Posterior vena cava (tissue), 2 donors: ENCODE data around the gene RPP40. TPM values are rescaled to one million over a fixed set of nuclear protein-coding genes. Genes with fewer than 3 reads are reported as not detected.
"Not testable (repeated sequence)": the region's sequence is repeated elsewhere in the genome, so short reads cannot be mapped to it uniquely, and the experiment has no call there.

ENCODE experiments used
- DNase-seq: peaks from one replicate; pipeline ENCODE4 v3.0.0-alpha.2; 2020; ENCODE audit warnings: low spot score
- intact Hi-C, 2 donors: fragments of 100-400 bp; cut with DNase I; formaldehyde crosslinking; loops; one replicate each; pipeline versions ENCODE4 v1.14.1 to v1.14.2; 2022 to 2023
- long read RNA-seq, 2 donors: library from polyadenylated mRNA; unstranded; transcript quantifications; one replicate each; pipeline ENCODE4 v2.0.0, GENCODE V29; 2020 to 2021
- total RNA-seq, 2 donors: library from RNA; stranded (reverse); fragmentation: NEBNext Ultra II Directional; extraction: Animal tissue kit (Norgen Biotek cat#: 25700); gene quantifications; one replicate each; pipeline ENCODE4 v1.2.1, GENCODE V29; 2021
- donor health status: DM: yes; HTN: yes; CAD: no.
- donor health status: DM: yes; HTN: yes; CAD: no.

The RPP40 gene, protein sequence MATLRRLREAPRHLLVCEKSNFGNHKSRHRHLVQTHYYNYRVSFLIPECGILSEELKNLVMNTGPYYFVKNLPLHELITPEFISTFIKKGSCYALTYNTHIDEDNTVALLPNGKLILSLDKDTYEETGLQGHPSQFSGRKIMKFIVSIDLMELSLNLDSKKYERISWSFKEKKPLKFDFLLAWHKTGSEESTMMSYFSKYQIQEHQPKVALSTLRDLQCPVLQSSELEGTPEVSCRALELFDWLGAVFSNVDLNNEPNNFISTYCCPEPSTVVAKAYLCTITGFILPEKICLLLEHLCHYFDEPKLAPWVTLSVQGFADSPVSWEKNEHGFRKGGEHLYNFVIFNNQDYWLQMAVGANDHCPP
- total RNA-seq, result 1 to 10 TPM; 4.7 to 5.0 TPM
- long read RNA-seq, donor 1, partial matches to known transcripts, result 0 of 1 reads
- long read RNA-seq, donor 1, other reads (novel, unspliced or antisense), result 0 of 1 reads
- long read RNA-seq, donor 2, transcript RPP40-202 (8 exons, 1,483 nt), result major isoform, 15 of 20 reads
- long read RNA-seq, donor 2, partial matches to known transcripts, result 0 of 20 reads
- long read RNA-seq, donor 2, other reads (novel, unspliced or antisense), result 1 of 20 reads

DNA sequence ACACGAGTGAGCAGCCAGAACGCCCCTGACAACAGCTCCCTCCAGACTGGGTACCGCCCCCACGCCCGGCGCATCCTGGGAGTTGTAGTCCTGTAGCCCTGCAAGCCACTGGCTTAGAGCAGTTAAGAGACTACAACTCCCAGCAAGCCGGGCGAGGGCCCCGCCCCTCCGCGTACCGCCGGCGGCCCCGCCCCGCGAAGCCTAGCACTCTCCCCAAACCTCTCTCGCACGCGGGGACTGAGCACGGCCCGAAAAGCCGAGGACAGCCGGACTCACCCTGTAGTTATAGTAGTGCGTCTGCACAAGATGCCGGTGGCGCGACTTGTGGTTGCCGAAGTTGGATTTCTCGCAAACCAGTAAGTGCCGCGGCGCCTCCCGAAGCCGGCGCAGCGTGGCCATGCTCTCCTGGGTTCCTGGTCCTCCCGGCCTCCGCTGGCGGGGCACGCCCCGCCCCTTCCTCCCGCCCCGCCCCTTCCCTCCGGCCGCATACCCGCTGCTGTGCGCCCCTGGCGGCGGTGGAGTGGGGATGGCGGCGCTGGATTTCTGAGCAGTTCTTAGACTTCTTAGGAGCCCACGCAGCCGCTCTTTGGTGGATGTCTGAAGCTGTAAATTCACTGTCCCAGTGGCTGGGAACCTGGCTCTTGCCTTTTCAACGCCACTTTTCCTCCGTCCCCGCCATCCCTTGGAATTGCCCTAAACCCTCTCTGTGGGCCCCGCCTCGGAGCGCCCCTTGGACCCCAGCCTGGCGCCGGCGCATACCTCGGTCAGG, at the start of gene RPP40:
TSS of gene RPP40 (minus strand) at position 434 of the 769 bp plus-strand sequence. CDS start at position 399, 35 bp downstream.
- DNase-seq, result peak; percentile 99
- intact Hi-C loops, result no loop called here

DNA sequence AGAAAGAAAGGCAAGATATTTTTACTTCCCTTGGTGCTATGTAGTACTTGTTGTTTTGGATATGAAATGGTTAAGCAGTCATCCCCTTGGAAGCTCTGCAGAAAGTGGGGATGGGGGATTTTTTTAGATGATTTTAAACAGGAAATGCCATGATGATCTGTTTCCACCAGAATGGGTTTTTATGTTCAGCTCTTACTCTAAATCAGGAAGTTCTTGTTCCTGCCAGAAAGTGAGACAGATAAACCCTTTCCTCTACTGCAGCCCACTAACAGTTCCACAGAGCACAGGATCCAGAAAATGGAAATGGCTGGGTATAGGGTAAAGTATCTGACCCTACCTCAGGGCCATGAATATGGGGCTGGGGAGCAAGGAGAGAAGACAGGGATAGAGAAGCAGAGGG, 49.2 kb upstream of the RPP40 start:
- no peak for DNase-seq
- intact Hi-C loops, result no loop called here

DNA sequence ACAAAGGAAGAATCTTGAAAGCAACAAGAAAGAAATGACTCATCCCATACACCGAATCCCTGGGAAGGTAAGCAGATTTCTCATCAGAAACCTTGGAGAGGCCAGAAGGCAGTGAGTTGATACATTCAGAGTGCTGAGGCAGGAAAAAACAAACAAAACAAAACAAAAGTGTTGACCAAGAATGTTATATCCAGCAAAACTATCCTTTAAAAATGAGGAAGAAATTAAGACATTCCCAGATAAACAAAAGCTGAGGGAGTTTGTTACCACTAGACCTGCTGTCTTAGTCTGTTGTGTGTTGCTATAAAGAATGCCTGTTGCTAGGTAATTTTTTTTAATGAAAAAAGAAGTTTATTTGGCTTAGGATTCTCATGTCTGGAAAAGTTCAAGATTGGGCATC, 47.6 kb upstream of the RPP40 start:
- intact Hi-C loops, result no loop called here
- DNase-seq, result no peak

DNA sequence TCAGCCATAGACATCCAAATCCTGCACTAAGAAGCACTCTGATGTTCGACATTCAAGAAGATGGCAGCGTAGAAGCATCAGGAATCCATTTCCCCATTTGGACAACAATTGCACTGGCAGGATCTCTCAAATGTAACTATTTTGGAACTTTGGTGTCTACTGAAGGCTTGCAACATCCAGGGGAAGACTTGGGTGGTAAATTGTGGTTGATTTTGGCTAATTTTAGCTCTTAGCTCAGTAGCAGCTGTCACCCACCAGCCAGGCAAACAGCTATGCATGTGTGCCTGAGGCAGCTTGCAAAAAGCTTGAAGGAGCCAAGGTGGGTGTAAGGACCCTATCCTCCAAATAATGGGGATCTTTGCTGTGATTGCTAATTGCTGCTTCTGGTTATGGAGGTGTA, 46.2 kb upstream of the RPP40 start:
- no peak for DNase-seq
- intact Hi-C loops, result no loop called here

DNA sequence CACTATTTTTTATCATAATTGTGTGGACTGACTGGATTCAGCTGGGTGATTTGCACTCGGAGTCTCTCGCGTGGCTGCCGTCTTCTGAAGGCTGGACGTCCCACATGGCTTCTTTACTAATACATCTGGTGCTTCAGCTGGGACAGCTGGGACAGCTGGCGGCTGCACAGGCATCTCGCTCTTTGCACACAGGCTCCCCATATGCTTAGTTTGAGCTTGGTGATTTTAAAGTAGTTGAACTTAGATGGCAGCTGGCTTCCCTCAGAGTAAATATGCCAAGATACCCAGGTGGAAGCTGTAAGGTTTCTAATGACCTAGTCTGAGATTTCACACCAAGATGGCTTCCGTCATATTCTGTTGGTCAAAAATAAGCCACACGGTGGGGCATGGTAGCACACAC, 42.6 kb upstream of the RPP40 start:
- intact Hi-C loops, result no loop called here
- DNase-seq, result no peak

DNA sequence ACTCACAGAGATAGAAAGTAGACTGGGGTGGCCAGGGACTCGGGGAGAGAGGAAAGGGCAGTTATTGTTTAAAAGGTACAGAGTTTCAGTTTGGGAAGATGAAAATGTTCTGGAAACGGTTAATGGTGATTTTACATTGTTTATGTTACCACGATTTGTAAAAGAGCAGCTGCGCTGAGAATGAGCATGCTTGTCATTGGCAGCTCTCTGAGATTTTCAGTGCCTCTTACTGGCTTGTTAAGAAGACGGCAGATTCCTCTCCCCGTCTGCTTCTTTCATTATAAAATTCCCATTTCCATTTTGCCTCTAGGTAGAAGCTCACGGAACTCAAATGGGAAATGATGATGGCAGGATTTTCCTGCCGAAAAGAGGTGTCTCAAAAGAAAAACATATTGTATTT, 41.6 kb upstream of the RPP40 start:
- intact Hi-C loops, result no loop called here
- DNase-seq, result no peak

DNA sequence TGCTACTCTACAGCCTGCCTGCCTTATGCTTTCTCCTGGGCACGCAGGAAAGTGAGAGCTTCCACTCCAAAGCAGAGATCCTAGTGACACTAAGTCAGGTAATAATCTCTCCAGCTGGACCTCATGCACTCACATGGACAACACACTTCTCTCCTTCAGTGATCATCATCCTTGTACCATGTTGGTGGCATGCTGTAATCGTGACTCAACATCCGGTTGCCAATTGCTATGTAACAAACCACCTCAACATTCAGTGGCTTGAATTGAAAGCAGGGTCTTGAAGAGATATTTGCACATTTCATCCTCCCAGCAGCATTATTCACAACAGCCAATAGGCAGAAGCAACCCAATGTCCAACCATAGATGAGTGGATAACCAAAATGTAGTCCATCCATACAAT, 41.0 kb upstream of the RPP40 start:
- intact Hi-C loops, result no loop called here
- DNase-seq, result no peak

DNA sequence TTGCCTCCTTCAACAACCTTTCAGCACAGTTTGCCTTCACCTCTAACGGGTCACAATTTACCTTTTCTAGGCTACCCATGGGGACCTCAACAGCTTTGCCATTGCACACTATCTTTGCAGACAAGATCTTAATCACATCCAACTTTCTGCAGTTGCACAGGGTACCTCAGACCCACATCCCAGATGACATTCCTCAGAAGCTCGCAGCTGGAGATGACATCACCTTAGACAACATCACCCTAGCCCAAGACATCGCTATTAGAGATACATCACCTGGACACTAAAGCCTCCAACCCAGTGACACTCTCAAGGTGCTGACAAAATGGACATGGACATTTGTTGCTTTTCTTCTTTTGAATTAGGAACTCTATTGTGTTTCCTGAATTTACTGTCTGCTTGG, 38.6 kb upstream of the RPP40 start:
- intact Hi-C loops, result no loop called here
- no peak for DNase-seq

DNA sequence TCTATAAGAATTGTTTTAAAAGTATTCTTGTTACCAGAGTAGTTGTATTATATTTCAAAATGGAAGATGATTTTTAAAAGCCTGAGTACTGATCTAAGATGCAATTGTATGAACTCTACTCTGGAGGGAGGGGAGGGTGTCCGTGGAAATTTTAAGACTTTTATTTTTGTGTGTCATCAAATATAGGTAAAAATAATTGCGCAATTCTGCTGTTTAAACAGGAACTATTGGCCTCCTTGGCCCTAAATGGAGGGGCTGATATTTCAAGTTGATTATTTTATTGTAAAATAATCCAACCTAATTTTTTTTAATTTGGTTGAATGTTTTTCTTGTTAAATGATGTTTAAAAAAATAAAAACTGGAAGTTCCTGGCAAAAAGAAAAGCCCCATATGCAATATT, 38.1 kb upstream of the RPP40 start:
- DNase-seq, result no peak
- intact Hi-C loops, result no loop called here

DNA sequence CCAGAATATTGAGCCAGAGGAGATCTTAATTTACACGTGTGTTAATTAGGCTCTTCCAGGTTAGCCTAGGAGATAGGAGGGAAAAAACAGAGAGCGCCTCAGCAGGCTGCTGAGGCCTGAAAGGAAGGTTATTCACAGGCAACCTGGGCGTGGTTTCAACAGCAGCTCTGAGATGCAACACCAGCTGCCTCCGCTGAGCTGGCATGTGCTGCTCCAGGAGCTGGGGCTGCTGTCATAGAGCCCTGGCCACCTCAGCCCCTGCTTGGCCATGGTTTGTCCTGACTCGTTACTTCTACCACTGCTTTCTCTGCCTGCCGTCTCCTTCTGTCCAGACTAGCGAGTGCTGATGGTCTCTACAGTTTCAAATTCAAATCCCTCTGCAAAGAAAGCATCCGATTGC, 32.4 kb upstream of the RPP40 start:
- DNase-seq, result no peak
- intact Hi-C loops, result no loop called here

DNA sequence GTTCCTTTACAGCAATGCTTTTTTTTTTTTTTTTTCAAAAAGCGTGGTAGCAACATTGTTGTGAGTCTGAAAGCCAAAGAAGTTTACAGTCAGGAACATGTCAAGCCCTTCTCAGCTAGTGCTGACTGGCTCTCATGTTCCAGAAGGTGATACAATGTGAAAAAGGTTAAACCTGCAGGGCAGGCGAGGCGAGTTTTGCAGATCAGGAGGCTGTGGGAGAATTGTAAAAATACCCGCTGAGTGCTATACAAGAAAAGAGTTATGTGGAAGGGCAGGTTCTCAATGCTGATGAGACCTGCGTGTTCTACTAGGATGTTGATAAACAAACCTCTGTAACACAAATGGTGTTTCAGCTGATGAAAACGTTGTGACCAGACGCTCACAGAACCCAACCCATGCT, 30.9 kb upstream of the RPP40 start:
- intact Hi-C loops, result no loop called here
- no peak for DNase-seq

DNA sequence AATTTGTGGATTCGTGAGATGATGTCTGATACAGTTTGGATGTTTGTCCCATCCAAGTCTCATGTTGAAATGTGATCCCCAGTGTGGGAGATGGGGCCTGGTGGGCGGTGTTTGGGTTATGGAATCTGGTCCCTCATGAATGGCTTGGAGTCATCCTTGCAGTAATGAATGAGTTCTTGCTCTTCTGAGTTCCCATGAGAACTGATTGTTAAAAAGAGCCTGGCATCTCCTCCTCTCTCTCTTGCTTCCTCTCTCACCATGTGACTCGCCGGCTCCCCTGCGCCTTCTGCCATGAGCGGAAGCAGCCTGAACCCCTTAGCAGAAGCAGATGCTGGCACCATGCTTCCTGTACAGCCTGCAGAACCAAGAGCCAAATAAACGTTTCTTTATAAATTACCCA, 30.5 kb upstream of the RPP40 start:
- intact Hi-C loops, result no loop called here
- DNase-seq, result no peak

DNA sequence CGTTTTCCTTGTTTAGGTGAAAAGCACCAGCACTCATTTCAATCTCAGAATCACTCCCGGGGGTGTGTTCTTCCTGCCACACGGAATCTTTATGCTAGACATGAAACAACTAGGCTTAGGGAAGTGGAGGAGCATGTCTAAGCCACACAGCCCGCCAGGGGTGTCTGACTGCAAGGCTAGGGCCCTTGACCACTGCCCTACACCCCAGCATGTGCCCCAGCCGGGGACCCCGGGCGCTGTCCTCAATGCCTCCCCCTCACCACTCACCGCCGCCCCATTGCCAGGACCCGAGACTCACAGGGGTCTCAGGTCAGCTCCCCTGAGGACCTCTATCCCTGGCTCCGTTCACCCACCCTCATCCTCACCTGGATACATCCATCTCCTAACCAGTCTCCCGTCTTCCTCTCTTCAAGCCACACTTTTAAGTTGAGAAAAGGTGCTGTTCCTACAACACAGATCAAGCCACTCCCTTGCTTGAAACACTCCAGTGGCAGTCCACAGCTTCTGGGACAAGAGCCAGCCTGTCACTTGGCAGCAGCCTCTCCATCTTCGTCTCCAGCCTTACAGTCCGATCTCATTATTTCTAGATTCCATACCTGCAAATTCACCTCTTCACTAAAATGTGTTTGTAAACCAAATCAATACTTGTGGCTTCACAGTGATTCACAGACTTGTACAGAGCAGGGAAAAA, 29.5 kb upstream of the RPP40 start:
- intact Hi-C loops, DNase-seq: not testable (repeated sequence)

DNA sequence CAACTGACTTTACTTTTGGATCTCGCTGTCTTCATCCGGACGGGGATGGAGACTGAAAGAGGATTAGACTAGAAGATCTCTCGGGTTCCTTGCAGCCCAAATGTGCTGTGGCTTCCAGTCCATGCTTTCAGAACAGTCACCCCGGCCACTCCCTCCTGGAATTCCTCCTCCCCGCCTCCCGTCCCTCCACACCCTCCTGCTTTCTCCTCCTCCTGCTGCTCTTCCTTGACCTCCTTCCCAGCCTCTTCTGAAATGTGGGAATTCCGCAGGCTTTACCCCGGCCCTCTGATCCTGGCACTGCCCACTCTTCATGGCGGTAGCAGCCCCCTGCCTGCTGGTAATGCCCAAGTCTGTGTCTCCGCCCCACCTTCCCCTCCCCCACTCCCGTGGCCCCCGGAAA, 28.9 kb upstream of the RPP40 start:
- DNase-seq, intact Hi-C loops: not testable (repeated sequence)

DNA sequence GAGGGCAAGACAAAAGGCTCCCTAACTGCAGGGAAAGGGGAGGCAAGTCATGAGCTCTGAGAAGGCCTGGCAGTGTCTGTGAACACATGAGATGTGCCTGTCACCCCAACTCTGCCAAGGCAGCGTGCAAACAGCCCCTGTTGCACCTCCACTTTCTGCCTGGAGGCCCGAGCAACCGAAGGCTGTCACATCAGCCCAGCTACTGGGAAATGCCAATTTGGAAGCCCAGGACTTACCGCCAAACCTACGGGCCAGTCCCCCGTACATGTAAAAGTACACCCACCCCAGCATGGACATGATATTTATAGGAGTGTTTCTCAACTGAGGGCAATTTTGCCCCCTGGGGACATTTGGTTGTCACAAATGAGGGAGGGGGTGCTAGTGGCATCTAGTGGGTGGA, 27.3 kb upstream of the RPP40 start:
- intact Hi-C loops, result no loop called here
- no peak for DNase-seq

DNA sequence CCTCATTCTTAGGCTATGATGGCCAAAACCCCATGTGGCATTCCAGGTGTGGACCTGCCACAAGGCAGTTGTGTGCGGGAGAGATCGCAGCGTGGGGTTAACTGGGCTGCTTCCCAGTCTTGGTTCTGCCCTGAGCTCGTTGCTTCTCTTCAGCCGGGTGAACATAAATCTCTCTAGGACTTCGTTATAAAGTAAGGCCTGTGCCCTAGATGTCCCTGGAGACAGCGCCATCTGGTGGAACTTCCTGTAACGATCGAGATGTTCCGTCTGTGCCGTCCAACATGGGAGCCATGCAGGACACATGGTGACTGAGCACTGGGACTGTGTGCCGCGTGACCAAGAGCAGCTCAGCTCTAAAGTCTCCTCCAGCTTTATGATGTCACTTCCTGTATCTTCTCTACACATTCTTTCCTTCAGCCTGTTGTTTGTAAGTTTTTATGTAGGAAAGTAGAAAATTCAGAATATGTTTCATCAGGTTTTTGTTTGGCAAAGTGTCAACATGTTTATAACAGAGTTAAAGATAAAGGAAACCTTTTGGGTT, 26.8 kb upstream of the RPP40 start:
- DNase-seq, result peak; percentile 92
- intact Hi-C loops, result no loop called here

DNA sequence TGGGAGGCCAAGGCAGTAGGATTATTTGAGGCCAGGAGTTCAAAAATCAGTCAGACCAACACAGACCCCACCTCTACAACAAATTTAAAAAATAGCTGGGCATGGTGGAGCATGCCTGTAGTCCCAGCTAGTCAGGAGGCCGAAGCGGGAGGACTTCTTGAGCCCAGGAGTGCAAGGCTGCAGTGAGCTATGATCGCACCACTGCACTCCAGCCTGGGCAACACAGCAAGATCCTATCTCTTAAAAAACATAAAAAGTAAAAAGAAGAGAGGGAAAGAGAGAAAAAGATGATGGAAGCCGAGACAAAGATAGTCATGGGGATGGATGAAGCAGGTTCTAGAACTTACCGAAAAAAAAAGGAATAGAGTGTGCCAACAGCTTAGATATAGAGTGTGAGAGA, 25.8 kb upstream of the RPP40 start:
- intact Hi-C loops, result no loop called here
- DNase-seq, result no peak

DNA sequence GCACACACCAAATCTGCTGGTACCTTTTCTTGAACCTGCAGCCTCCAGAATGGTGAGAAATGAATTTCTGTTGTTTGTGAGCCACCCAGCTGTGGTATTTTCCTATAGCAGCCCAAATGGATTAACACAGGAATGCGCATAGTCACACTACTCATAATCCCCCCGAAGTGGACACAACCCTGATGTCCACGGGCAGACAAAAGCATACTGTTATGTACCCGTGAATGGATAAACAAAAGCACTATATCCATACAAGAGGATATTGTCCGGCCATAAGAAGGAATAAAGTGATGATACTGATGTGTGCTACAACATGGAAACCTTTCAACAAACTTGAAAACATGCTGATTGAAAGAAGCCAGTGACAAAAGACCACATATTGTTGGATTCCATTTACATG, 25.1 kb upstream of the RPP40 start:
- intact Hi-C loops, result no loop called here
- DNase-seq, result no peak

DNA sequence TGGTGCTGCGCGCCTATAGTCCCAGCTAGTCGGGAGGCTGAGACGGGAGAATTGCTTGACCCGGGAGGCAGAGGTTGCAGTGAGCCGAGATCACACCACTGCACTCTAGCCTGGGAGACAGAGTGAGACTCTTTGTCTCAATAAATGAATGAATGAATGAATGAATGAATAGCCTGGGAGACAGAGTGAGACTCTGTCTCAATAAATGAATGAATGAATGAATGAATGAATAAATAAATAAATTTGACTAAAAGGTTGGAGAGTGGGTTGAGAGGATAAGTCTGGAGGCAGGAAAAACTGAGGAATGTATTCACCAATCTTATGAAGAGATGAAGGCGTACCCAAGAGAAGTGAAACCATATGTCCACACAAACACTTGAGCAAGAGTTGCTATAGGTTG, 24.5 kb upstream of the RPP40 start:
- intact Hi-C loops, result no loop called here
- no peak for DNase-seq
